ENCODE measurements around the gene FRYL. TPM values are rescaled to one million over a fixed set of nuclear protein-coding genes. Genes with fewer than 3 reads are reported as not detected.

The FRYL gene
- total RNA-seq, 3 donors from 2014 or later = 70.9 to 112 (median 86.2) TPM

DNA sequence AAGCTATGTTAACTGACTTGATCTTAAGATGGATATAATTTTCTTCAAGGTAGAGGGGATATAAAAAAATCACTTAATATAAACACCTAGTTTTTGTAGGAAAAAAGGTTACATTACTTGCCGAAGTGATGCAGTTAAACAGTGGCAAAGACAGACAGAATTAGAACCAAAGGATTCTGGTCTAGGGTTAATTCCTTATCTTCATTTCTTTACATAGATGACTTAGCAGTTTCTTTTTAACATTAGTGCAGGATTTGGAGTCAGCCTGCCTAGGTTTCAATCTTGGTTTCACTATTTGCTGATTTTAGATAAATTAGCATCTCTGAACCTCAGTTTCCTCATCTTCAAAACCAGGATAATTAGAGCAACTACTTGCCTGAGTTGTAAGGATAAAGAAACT is 275.7 kb downstream of the FRYL start:
- no peak for DNase-seq (ENCODE audit: low spot score in 2 of 2)
- Histone ChIP-seq H3K36me3 (no peaks in the 10 kb centered on the region), H3K27me3 (no peaks in the 10 kb centered on the region), H3K9me3 (no peaks in the 10 kb centered on the region), H3K4me1 (no peaks in the 10 kb centered on the region), H3K4me3 (no peak overlapping the region), H3K27ac (no peak overlapping the region)
- intact Hi-C loops (cut with DNase I; ENCODE audit: low total_unique reads) = no loop called here
- TF ChIP-seq, protein P1, sequence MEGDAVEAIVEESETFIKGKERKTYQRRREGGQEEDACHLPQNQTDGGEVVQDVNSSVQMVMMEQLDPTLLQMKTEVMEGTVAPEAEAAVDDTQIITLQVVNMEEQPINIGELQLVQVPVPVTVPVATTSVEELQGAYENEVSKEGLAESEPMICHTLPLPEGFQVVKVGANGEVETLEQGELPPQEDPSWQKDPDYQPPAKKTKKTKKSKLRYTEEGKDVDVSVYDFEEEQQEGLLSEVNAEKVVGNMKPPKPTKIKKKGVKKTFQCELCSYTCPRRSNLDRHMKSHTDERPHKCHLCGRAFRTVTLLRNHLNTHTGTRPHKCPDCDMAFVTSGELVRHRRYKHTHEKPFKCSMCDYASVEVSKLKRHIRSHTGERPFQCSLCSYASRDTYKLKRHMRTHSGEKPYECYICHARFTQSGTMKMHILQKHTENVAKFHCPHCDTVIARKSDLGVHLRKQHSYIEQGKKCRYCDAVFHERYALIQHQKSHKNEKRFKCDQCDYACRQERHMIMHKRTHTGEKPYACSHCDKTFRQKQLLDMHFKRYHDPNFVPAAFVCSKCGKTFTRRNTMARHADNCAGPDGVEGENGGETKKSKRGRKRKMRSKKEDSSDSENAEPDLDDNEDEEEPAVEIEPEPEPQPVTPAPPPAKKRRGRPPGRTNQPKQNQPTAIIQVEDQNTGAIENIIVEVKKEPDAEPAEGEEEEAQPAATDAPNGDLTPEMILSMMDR (IDR thresholded peaks at IDR 0.05) = no peak
- no peak for TF ChIP-seq POLR2A (IDR thresholded peaks at IDR 0.05)
- TF ChIP-seq POLR2AphosphoS5 (IDR thresholded peaks at IDR 0.05) = no peak

DNA sequence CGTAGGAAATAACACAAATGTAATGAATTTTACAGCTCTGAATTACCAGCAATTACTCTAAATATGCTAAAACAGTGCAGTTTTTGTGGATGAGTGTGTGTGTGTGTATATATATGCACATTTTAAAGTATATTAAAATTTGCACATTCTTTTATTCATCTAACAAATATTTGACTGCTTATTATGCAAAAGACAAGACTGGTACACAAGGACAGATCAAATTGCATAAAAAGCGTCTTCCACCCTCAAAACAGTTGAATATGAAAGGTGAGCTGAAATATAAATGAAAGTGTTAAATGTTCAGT is 276.1 kb downstream of the FRYL start:
- no peak for DNase-seq (ENCODE audit: low spot score in 2 of 2)
- intact Hi-C loops (cut with DNase I; ENCODE audit: low total_unique reads) = no loop called here
- Histone ChIP-seq H3K27ac (no peak overlapping the region), H3K4me1 (no peaks in the 10 kb centered on the region), H3K4me3 (no peak overlapping the region), H3K36me3 (no peaks in the 10 kb centered on the region), H3K27me3 (no peaks in the 10 kb centered on the region), H3K9me3 (no peaks in the 10 kb centered on the region)
- TF ChIP-seq POLR2A (IDR thresholded peaks at IDR 0.05) = no peak
- TF ChIP-seq, protein P1 (IDR thresholded peaks at IDR 0.05) = no peak
- no peak for TF ChIP-seq POLR2AphosphoS5 (IDR thresholded peaks at IDR 0.05)

DNA sequence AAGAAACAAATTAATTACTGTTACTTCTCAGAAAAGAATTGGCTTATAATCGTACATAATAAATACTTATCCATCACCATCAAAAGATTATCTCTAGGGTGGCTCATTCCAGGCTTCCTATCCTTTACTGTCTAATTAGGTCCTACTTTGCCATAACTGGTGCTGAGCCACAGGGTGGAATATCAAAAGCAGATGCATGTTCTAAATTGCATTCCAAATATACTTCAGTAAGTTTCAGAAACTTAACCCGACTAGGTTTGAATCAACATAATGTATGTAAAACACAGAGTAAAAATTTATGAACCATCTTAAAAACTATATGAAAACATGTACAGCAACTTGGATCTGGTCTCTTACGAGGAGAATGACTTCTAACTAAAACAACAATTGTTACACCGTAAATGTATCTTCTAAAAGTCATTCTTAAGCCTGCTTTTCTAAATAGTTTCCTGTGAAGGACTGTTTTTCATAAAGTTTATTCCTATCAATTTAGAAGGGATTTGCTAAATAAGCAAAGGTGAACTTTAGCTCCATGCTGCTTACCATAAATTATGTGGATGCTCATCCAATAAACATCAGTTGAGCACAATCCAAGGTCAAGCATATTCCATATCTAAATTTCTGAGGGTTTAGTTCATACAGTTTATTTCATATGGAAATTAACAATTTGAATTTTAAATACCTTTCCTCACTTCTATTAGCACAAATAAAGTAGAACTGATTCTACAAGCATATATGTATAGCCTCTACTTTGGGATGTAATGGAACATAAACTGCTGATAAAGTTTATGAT is 276.6 kb downstream of the FRYL start:
- no peak for TF ChIP-seq POLR2A (IDR thresholded peaks at IDR 0.05)
- TF ChIP-seq, protein P1 (IDR thresholded peaks at IDR 0.05) = no peak
- no peak for TF ChIP-seq POLR2AphosphoS5 (IDR thresholded peaks at IDR 0.05)
- no peaks in the 10 kb centered on the region for H3K4me1 ChIP-seq
- H3K27me3 ChIP-seq = no peaks in the 10 kb centered on the region
- no peaks in the 10 kb centered on the region for H3K36me3 ChIP-seq
- H3K4me3 ChIP-seq = no peak overlapping the region
- no peaks in the 10 kb centered on the region for H3K9me3 ChIP-seq
- intact Hi-C loops (cut with DNase I; ENCODE audit: low total_unique reads) = no loop called here
- no peak for DNase-seq (ENCODE audit: low spot score in 2 of 2)
- H3K27ac ChIP-seq = no peak overlapping the region

DNA sequence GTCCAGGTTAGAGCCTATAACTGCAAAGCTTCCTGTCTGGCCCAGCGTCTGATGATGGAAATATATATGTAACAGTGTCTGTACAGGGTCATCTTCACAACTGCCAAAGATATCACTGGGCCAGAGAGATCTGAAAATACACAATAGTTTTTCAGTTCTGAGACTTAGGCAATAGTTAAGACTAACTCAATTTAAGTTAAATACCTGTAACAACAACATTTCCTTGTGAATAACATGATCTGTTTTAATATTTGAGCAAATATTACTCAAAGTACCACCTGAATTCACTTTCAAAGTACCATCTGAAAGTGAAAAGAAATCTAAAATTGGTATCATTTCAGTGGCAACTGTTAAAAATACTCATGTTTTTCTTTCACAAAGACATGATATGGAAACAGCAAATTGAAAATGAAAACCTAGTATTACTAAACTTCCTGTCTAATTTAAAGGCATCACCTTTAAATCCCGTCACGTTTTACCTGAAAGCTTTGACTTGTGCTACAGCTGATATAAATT is 280.5 kb downstream of the FRYL start:
- no peak overlapping the region for H3K27ac ChIP-seq
- no peaks in the 10 kb centered on the region for H3K27me3 ChIP-seq
- H3K4me3 ChIP-seq = no peak overlapping the region
- no peaks in the 10 kb centered on the region for H3K4me1 ChIP-seq
- DNase-seq (ENCODE audit: low spot score in 2 of 2) = no peak
- no peak for TF ChIP-seq POLR2A (IDR thresholded peaks at IDR 0.05)
- TF ChIP-seq POLR2AphosphoS5 (IDR thresholded peaks at IDR 0.05) = no peak
- TF ChIP-seq, protein P1 (IDR thresholded peaks at IDR 0.05) = no peak
- intact Hi-C loops (cut with DNase I; ENCODE audit: low total_unique reads) = loop anchor here (5.0 kb wide), 1 partner anchor 527 kb away; no protein-coding TSS in a partner anchor
- no peaks in the 10 kb centered on the region for H3K9me3 ChIP-seq
- no peaks in the 10 kb centered on the region for H3K36me3 ChIP-seq

DNA sequence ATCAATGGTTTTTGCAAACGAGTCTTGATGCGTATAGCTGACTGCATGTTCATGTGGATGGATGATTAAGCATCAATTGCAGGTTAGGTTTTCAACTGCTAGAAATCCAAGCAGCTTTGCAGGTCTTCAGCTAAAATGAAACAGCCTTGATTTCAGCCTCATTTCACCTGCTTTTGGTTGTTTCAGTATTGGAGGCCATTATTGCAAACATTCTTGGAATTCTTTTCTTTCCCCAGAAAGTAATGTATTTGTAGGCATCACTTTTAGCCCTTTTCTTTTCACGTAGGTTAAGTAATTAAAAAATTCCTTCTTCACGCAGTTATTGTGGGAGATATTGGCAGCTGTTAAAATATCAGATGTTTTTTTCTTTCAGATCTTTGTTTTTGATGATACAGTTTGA is 281.2 kb downstream of the FRYL start:
- intact Hi-C loops (cut with DNase I; ENCODE audit: low total_unique reads) = loop anchor here (5.0 kb wide), 1 partner anchor 527 kb away; no protein-coding TSS in a partner anchor
- Histone ChIP-seq H3K4me1 (no peaks in the 10 kb centered on the region), H3K27ac (no peak overlapping the region), H3K4me3 (no peak overlapping the region), H3K9me3 (no peaks in the 10 kb centered on the region), H3K36me3 (no peaks in the 10 kb centered on the region), H3K27me3 (no peaks in the 10 kb centered on the region)
- DNase-seq (ENCODE audit: low spot score in 2 of 2) = no peak
- TF ChIP-seq POLR2A (IDR thresholded peaks at IDR 0.05) (no peak), POLR2AphosphoS5 (IDR thresholded peaks at IDR 0.05) (no peak)
- TF ChIP-seq, protein P1 (IDR thresholded peaks at IDR 0.05) = no peak

All from breast epithelium (tissue), 4 donors.